H1 (cell line): ENCODE data around the gene RBFOX1. TPM values are rescaled to one million over a fixed set of nuclear protein-coding genes. Genes with fewer than 3 reads are reported as not detected.

Experiments
- CTCF ChIA-PET: fragments of 300-600 bp; sonication (Branson Sonifier 250); formaldehyde crosslinking; loops from one replicate; lab custom pipeline; 2021; ENCODE audit not compliant: partially characterized antibody; lab: Charles Lee
- POLR2A ChIA-PET: fragments of 300-600 bp; sonication (Branson Sonifier 250); formaldehyde crosslinking; loops from one replicate; lab custom pipeline; 2021; ENCODE audit warnings: inconsistent platforms; ENCODE audit not compliant: partially characterized antibody; lab: Charles Lee
- DNase-seq, 2 experiments: peaks; one replicate each; pipeline versions ENCODE4 v3.0.0 to v3.0.0-alpha.2; 2010 to 2022; ENCODE audit warnings: low spot score in 2 of 2, low read depth in 1 of 2, mixed read lengths in 1 of 2
- FAIRE-seq: peaks from 2 replicates; lab custom pipeline; 2011; peaks lifted over from hg19 to GRCh38; lab: Jason Lieb, UNC
- H2AFZ ChIP-seq: 2 replicates; pipeline ENCODE4 v1.8.1; 2012; ENCODE audit warnings: low read length, inconsistent platforms
- H2AK5ac ChIP-seq: 2 replicates; pipeline ENCODE4 v1.6.1; 2013; ENCODE audit warnings: low read depth, low read length
- H2BK120ac ChIP-seq: replicated peaks from 2 replicates; pipeline ENCODE3; 2013; ENCODE audit warnings: low read depth, low read length, inconsistent platforms
- H2BK12ac ChIP-seq: 2 replicates; pipeline ENCODE4 v1.6.1; 2013; ENCODE audit warnings: low read depth, low read length
- H2BK15ac ChIP-seq: 2 replicates; pipeline ENCODE4 v1.6.1; 2013; ENCODE audit warnings: low read length
- H2BK20ac ChIP-seq: 2 replicates; pipeline ENCODE4 v1.6.1; 2013; ENCODE audit warnings: low read length
- H2BK5ac ChIP-seq: 2 replicates; pipeline ENCODE4 v1.6.1; 2013; ENCODE audit warnings: low read depth, low read length
- H3K14ac ChIP-seq: 2 replicates; pipeline ENCODE4 v1.6.1; 2013; ENCODE audit warnings: inconsistent platforms; ENCODE audit not compliant: insufficient read length
- H3K18ac ChIP-seq: 2 replicates; pipeline ENCODE4 v1.6.1; 2013; ENCODE audit warnings: low read length; ENCODE audit errors: extremely low read depth
- H3K23ac ChIP-seq: 2 replicates; pipeline ENCODE4 v1.6.1; 2013; ENCODE audit warnings: inconsistent platforms; ENCODE audit not compliant: insufficient read length
- H3K23me2 ChIP-seq: 2 replicates; pipeline ENCODE4 v1.6.1; 2013; ENCODE audit warnings: low read depth, low read length
- H3K27ac ChIP-seq: 2 replicates; pipeline ENCODE4 v1.6.1; 2011; ENCODE audit warnings: low read depth, low read length, inconsistent platforms
- H3K27me3 ChIP-seq, 4 experiments: replicated peaks in 1 of 4; 1 replicate in 1 of 4; 2 replicates in 3 of 4; pipeline versions ENCODE4 v1.6.1 to v1.8.1; 2011 to 2013; ENCODE audit warnings: low read length in 3 of 4, mild to moderate bottlenecking in 3 of 4, inconsistent platforms in 2 of 4, mixed read lengths in 2 of 4, moderate library complexity in 1 of 4; ENCODE audit not compliant: control insufficient read depth in 3 of 4, insufficient read depth in 3 of 4; ENCODE audit errors: extremely low read depth in 1 of 4
- H3K36me3 ChIP-seq, 4 experiments: 2 replicates each; pipeline versions ENCODE4 v1.6.1 to v1.8.1; 2011 to 2013; ENCODE audit warnings: mild to moderate bottlenecking in 4 of 4, low read length in 3 of 4, moderate library complexity in 2 of 4, control low read depth in 1 of 4, inconsistent platforms in 1 of 4; ENCODE audit not compliant: insufficient read depth in 4 of 4, control insufficient read depth in 2 of 4
- H3K4ac ChIP-seq: replicated peaks from 2 replicates; pipeline ENCODE3; 2013; ENCODE audit warnings: low read length, low read depth, mixed read lengths, inconsistent platforms; ENCODE audit not compliant: insufficient read length
- H3K4me1 ChIP-seq, 4 experiments: replicated peaks in 1 of 4; 1 replicate in 1 of 4; 2 replicates in 3 of 4; pipeline versions ENCODE4 v1.6.1 to v1.8.1; 2011 to 2013; ENCODE audit warnings: low read length in 3 of 4, inconsistent platforms in 2 of 4, mixed read lengths in 1 of 4; ENCODE audit not compliant: insufficient read depth in 4 of 4, control insufficient read depth in 3 of 4
- H3K4me2 ChIP-seq, 2 experiments: 2 replicates each; pipeline versions ENCODE4 v1.6.1 to v1.8.1; 2011 to 2013; ENCODE audit warnings: low read depth in 2 of 2, low read length in 2 of 2, control low read depth in 1 of 2, inconsistent platforms in 1 of 2, mild to moderate bottlenecking in 1 of 2; ENCODE audit not compliant: insufficient read depth in 1 of 2
- H3K4me3 ChIP-seq, 4 experiments: fragments of 200-600, 300-600 bp in 1 of 4; sonication (generic), shearing (Covaris generic), sonication (Bioruptor Twin) in 1 of 4; 2 replicates each; pipeline versions ENCODE4 v1.5.1 to v1.8.1; 2011 to 2016; ENCODE audit warnings: low read length in 4 of 4, low read depth in 3 of 4, control low read depth in 2 of 4, inconsistent platforms in 2 of 4, mild to moderate bottlenecking in 2 of 4, mixed read lengths in 1 of 4, moderate library complexity in 1 of 4; ENCODE audit not compliant: insufficient read depth in 2 of 4; ENCODE audit errors: extremely low read depth in 1 of 4
- H3K56ac ChIP-seq: replicated peaks from 2 replicates; pipeline ENCODE3; 2013; ENCODE audit warnings: low read depth, mild to moderate bottlenecking, mixed read lengths, low read length, inconsistent platforms; ENCODE audit not compliant: insufficient read length
- H3K79me1 ChIP-seq: 2 replicates; pipeline ENCODE4 v1.6.1; 2013; ENCODE audit warnings: low read depth, low read length, control low read depth
- H3K79me2 ChIP-seq, 2 experiments: 2 replicates each; pipeline versions ENCODE4 v1.6.1 to v1.8.1; 2012 to 2013; ENCODE audit warnings: low read length in 2 of 2, mild to moderate bottlenecking in 2 of 2, inconsistent platforms in 1 of 2; ENCODE audit not compliant: insufficient read depth in 2 of 2, control insufficient read depth in 1 of 2
- H3K9ac ChIP-seq, 4 experiments: replicated peaks in 1 of 4; 1 replicate in 1 of 4; 2 replicates in 3 of 4; pipeline versions ENCODE4 v1.6.1 to v1.8.1; 2011 to 2013; ENCODE audit warnings: low read depth in 3 of 4, low read length in 3 of 4, control low read depth in 2 of 4, mild to moderate bottlenecking in 2 of 4, moderate library complexity in 2 of 4, inconsistent platforms in 1 of 4; ENCODE audit errors: extremely low read depth in 1 of 4
- H3K9me3 ChIP-seq, 2 experiments: 2 replicates each; pipeline versions ENCODE4 v1.6.1 to v1.8.1; 2012 to 2013; ENCODE audit warnings: mild to moderate bottlenecking in 2 of 2, moderate library complexity in 2 of 2, control low read depth in 1 of 2, inconsistent platforms in 1 of 2, low read depth in 1 of 2, low read length in 1 of 2, mixed read lengths in 1 of 2; ENCODE audit not compliant: insufficient read depth in 2 of 2
- H4K20me1 ChIP-seq, 2 experiments: replicated peaks in 1 of 2; 2 replicates each; pipeline versions ENCODE3 to v1.8.1; 2011 to 2013; ENCODE audit warnings: inconsistent platforms in 2 of 2, low read length in 2 of 2, mild to moderate bottlenecking in 1 of 2; ENCODE audit not compliant: insufficient read depth in 2 of 2, control insufficient read depth in 1 of 2
- H4K5ac ChIP-seq: 2 replicates; pipeline ENCODE4 v1.6.1; 2013; ENCODE audit warnings: low read length, low read depth, mixed read lengths, inconsistent platforms; ENCODE audit not compliant: insufficient read length
- H4K8ac ChIP-seq: 2 replicates; pipeline ENCODE4 v1.8.0; 2013; ENCODE audit warnings: mild to moderate bottlenecking, moderate library complexity, low read length, inconsistent platforms; ENCODE audit not compliant: insufficient read depth; ENCODE audit errors: extremely low read depth
- H4K91ac ChIP-seq: replicated peaks from 2 replicates; pipeline ENCODE3; 2013; ENCODE audit warnings: low read length, mixed read lengths, inconsistent platforms; ENCODE audit not compliant: insufficient read length
- POLR2A ChIP-seq, 2 experiments: IDR thresholded peaks; 1 replicate in 1 of 2; 2 replicates in 1 of 2; pipeline ENCODE4 v1.6.1; 2011; ENCODE audit warnings: low read depth in 2 of 2, low read length in 2 of 2, mild to moderate bottlenecking in 2 of 2; ENCODE audit errors: control extremely low read depth in 1 of 2
- POU5F1 ChIP-seq: IDR thresholded peaks from 2 replicates; pipeline ENCODE4 v1.6.1; 2011; ENCODE audit warnings: low read depth, mild to moderate bottlenecking, low read length, moderate library complexity
- WGBS, 2 experiments: shearing (Covaris generic) in 1 of 2; methylation state at CpG; one replicate each; pipeline versions ENCODE4 v1.1.6 to v1.1.7; 2013 to 2015; ENCODE audit warnings: low lambda C conversion rate in 2 of 2, mixed read lengths in 2 of 2, inconsistent platforms in 1 of 2, low coverage in 1 of 2, missing lambda C conversion rate in 1 of 2; ENCODE audit not compliant: insufficient replicate concordance in 2 of 2, insufficient coverage in 1 of 2, insufficient read length in 1 of 2; ENCODE audit errors: extremely low coverage in 1 of 2, missing lambda C conversion rate in 1 of 2; 5-methylcytosine and 5-hydroxymethylcytosine counted together
- polyA plus RNA-seq, 7 experiments: library from polyadenylated mRNA; depleted of rRNA in 3 of 7; stranded (reverse) in 5 of 7; unstranded in 2 of 7; fragments of >200 nt in 5 of 7; fragments of 200-250 nt in 2 of 7; gene quantifications; 1 replicate in 5 of 7; 2 replicates in 1 of 7; 4 replicates in 1 of 7; pipeline versions ENCODE4 v1.2.1 to v1.2.3, GENCODE V29; 2011 to 2013; ENCODE audit warnings: missing spikeins in 2 of 7, mixed read lengths in 2 of 7
- total RNA-seq: library from RNA; stranded (reverse); fragmentation: NEBNext Ultra II Directional; extraction: Animal tissue kit (Norgen Biotek cat#: 25700); gene quantifications from 2 replicates; pipeline ENCODE4 v1.2.1, GENCODE V29; 2021

Gene RBFOX1
- total and polyA plus RNA-seq, 2 of the 8 experiments (the other 6 are each of a cell fraction or from before 2014, with no cell fraction given), result 1.7 to 2.8 TPM

DNA sequence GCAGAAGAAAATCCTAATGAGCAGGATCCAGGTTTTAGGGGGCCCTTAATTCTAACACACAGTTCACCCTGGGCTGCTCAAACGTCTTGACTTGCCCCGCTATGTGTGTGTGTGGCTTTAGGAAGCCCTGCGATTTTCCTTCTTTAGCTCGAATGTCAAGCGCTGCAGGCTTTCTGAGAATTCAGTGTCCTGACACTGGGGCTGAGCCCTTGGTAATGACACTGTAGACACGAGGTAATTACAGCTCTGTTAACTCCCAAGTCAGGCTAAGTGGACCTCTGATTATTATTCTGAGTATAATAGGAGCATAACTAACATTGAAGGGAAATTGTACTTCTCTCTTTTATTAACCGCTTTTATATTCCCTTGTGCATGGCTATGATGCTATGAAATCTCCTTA is 202.1 kb downstream of the RBFOX1 start:
- ChIA-PET POLR2A (no interaction called here), CTCF (interaction anchor here (1.1 kb wide), 1 partner anchor 81 kb away, joined by 3 read pairs; no protein-coding TSS in a partner anchor)
- Histone ChIP-seq H3K79me2 (no peaks in the 10 kb centered on the region), H3K4ac (no peak overlapping the region), H2BK120ac (no peak overlapping the region), H2BK15ac (no peak overlapping the region), H3K9me3 (no peaks in the 10 kb centered on the region), H4K8ac (no peak overlapping the region), H3K27ac (no peak overlapping the region), H4K5ac (no peak overlapping the region), H3K27me3 (no peaks in the 10 kb centered on the region), H2BK5ac (no peak overlapping the region), H3K79me1 (no peaks in the 10 kb centered on the region), H3K56ac (no peak overlapping the region), H3K36me3 (no peaks in the 10 kb centered on the region), H4K91ac (no peak overlapping the region), H3K4me3 (no peak overlapping the region), H3K23ac (no peak overlapping the region), H3K9ac (no peak overlapping the region; a peak in 1 of 7 replicates), H2BK12ac (no peak overlapping the region), H4K20me1 (no peaks in the 10 kb centered on the region), H2BK20ac (no peak overlapping the region), H2AFZ (no peak overlapping the region), H2AK5ac (no peak overlapping the region), H3K4me1 (no peaks in the 10 kb centered on the region), H3K18ac (no peak overlapping the region), H3K4me2 (no peak overlapping the region), H3K23me2 (no peaks in the 10 kb centered on the region), H3K14ac (no peak overlapping the region)
- FAIRE-seq (no peak), DNase-seq (no peak)
- WGBS, 2 experiments, result 94% methylated on average over 7 of the region's 7 CpGs; no CpG with 5 or more reads in 1 of the 2 experiments
- TF ChIP-seq POU5F1, result no peak
- no peak for TF ChIP-seq POLR2A (IDR thresholded peaks at IDR 0.05; ENCODE audit: control extremely low read depth in 1 of 2, low read depth in 2 of 2, low read length in 2 of 2)
